GM19193 (cell line): Measurements from ENCODE around the gene MYCBPAP.

Experiments
- POLR2A ChIP-seq: IDR thresholded peaks from 4 replicates; pipeline ENCODE4 v1.6.1; 2011; ENCODE audit not compliant: insufficient read depth, insufficient read length; ENCODE audit errors: extremely low read depth

Gene MYCBPAP, protein sequence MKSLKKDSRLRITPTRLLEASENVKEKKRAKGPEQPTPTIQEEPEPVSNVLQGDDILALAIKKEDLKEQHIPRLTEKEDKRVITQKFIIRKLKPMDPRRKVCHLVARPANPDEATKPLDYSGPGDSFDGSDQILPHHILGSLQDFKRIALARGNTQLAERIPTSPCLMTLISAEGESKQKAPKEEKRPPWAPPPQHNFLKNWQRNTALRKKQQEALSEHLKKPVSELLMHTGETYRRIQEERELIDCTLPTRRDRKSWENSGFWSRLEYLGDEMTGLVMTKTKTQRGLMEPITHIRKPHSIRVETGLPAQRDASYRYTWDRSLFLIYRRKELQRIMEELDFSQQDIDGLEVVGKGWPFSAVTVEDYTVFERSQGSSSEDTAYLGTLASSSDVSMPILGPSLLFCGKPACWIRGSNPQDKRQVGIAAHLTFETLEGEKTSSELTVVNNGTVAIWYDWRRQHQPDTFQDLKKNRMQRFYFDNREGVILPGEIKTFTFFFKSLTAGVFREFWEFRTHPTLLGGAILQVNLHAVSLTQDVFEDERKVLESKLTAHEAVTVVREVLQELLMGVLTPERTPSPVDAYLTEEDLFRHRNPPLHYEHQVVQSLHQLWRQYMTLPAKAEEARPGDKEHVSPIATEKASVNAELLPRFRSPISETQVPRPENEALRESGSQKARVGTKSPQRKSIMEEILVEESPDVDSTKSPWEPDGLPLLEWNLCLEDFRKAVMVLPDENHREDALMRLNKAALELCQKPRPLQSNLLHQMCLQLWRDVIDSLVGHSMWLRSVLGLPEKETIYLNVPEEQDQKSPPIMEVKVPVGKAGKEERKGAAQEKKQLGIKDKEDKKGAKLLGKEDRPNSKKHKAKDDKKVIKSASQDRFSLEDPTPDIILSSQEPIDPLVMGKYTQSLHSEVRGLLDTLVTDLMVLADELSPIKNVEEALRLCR

DNA sequence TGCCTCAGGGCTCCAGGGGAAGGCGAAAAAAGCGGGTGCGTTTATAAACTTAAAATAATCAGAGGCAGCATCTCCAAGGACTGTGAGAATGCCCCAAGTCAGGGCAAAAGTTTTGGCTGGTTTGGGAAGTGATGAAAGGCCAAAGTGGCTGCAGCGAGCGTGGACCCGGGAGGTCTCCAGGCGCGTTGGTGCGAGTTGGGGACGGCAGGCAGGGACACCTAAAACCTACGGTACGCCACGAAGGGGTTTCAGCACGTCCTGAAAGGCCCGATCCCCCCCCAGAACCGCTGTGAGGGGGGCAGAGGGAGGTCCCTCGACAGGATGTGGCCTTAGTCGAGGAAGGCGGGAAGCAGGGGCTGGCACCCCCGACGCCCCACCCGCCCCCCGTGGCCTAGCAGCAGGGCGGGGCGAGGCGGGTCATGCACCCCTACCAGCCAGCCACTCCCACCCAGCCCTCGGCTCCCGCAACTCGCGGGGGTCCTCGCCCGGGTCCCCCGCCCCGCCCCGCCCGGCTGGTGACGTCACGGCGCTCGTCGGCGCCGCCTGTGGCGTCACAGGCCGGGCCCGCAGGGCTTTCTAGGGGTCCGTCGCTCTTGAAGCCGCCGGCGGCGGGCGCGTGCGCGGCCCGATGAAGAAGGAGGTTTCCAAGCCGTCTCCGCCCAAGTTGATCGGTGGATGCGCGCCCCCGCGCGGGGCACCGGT is at the start of gene MYCBPAP:
TSS of gene MYCBPAP (plus strand) at position 569 of the 702 bp plus-strand sequence. CDS start 236 bp downstream, outside the sequence.
- peak; percentile 57 for TF ChIP-seq POLR2A

DNA sequence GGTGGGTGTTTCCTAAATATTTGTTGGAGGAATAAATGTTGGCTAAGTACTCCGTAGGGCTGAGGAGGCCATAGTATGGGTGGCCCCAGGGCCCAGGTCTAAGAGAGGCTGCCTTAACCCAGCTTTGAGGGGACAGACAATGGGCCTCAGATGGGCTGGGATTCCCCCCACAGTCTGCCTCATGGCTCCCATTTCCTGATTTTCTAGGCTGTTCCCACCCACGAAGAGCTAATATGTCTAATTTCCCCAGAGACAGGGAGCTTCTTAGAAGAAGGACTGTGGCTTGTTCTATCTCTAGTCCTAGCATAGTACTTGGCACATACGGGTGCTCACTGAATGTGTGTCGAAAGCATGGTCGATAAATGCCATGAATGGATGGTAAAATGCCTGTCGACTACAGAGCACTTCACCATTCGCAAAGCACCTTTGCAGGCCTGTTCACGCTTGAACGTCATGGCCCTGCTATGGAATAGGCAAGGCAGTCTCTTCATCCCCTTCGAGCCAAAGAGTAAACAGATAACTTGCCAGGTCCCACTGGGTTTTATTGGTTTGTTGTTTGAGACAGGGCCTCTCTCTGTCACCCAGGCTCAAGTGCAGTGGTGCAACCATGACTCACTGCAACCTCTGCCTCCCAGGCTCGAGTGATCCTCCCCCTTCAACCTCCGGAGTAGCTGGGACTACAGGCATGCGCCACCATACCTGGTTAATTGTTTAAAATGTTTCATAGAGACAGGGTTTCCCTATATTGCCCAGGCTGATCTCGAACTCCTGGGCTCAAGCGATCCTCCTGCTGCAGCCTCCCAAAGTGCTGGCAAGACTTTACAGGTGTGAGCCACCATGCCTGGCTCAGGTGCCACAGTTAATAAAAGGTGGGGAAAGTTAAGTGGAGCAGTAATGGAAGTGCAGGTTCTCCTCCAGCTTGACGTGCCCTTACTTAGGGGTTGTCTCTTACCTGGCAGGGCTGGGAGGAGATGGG is 49.2 kb upstream of the MYCBPAP start:
- TF ChIP-seq POLR2A: no peak

DNA sequence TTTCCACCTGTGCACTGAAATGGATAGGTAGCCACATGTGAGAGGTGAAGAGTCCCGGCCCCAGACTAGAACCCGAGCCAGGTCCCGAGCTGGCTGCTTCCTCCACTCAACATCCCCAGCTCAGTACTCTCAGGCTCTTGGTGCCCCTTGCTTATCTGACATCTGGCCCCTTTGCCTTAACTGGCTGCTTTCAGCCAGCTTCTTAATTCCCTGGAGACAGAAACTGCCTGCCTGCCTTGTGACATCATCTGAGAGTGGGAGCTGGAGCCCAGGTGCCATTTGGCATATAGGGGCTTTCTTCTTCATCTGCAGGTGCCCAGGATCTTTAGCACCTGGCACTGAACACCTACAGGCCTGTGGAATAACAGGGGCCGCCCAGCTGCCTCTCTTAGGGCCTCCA is 48.5 kb upstream of the MYCBPAP start:
- no peak for TF ChIP-seq POLR2A

DNA sequence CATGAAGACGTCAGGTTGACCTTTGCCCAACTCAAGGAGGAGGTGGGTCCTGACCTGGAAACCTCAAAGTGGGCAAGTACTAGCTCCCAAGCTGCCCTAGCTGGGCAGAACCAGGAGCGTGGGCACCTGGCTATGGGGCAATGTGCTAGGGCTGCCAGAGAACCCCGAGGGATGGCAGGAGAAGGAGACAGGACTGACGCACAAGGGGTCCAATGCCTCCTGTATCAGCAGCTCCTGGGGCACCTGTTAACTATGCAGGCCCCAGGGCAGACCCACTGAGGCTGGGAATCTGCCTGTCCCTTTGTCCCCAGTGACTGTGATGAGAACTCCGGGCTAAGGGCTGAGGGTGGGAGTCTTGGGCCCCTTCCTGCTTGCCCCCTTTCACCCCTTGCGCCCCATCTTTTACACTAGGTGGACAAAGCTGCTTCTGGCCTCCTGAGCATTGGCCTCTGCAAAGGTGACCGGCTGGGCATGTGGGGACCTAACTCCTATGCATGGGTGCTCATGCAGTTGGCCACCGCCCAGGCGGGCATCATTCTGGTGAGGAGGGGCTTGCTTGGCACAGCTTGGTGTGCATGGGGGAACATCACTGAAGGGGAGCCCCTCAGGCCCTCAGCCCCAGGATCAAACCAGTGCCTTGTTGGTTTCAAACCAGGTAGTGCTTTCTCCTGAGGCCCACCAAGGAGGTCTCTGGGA is 47.3 kb upstream of the MYCBPAP start:
- no peak for TF ChIP-seq POLR2A

DNA sequence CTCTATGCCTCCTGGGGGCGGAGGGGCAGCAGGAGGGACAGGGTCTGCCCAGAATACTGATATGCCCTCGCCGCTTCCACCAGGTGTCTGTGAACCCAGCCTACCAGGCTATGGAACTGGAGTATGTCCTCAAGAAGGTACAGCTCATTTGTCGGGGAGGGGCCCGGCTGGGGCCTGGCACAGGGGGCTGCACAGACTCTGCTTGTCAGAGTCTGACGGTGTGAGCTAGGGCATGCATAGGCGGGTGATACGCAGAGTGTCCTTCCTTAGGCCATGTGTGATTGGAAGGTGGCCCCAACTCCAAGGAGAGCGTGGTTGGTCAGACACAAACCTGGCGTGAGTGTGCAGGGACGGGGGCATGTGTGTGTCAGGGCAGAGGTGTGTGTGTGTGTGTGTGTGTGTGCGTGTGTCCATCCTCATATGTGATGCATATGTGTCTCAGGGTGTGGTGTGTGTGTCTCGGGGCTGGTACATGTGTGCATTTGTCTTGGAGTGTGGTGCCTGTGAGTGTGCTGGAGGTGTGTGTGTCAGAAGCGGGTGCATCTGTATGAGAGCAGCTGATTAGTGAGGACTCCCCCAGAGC is 46.6 kb upstream of the MYCBPAP start:
- no peak for TF ChIP-seq POLR2A

DNA sequence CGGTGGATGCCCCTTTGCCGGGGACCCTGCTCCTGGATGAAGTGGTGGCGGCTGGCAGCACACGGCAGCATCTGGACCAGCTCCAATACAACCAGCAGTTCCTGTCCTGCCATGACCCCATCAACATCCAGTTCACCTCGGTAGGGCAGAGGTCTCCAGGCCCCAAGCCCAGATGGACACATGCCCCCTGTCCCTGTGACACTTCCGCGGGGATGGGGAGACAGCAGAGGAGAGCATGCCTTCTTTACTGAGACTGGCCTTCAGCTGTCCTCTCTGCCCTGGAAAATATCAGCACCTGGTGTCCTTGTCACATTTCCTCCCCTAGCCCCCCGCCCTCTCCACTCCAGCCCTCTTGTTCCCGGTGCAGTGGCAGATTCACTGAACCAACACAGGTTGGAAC is 45.8 kb upstream of the MYCBPAP start:
- TF ChIP-seq POLR2A: no peak

DNA sequence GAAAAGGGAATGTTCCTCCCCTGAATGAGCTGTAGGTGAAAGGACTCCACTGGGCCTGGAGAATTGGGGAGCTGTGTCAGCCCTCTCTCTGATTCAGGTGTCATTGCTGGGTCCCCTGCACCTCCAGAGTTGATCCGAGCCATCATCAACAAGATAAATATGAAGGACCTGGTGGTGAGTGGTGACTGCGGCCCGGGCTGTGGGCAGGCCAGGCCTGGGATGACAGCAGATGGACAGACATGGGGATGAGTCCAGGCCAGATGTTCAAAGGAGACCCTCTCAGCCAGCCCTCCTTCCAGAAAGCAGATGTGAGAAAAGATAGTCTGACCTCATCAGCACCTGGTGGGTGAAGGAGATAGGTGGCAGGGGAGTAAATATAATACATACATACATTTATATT is 44.1 kb upstream of the MYCBPAP start:
- no peak for TF ChIP-seq POLR2A

DNA sequence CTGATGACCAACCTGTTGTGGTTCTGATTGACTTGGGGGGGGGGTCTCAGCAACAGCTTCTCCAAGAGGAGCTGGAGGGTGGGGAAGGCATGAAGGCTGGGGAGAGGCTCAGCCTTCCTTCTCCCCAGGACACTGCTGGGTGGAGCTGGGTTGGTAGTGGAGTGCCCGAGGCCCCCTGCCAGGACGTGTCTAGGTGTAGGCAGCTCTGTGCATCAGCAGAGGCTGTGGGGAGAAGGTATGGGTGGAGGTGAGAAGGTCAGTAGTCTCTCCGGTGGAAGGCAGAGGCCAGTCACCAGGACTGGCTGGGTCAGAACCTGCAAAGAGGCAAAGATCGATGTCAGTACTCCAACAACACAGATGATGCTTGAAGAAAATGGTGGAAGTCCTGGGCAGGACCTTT is 43.5 kb upstream of the MYCBPAP start:
- no peak for TF ChIP-seq POLR2A

DNA sequence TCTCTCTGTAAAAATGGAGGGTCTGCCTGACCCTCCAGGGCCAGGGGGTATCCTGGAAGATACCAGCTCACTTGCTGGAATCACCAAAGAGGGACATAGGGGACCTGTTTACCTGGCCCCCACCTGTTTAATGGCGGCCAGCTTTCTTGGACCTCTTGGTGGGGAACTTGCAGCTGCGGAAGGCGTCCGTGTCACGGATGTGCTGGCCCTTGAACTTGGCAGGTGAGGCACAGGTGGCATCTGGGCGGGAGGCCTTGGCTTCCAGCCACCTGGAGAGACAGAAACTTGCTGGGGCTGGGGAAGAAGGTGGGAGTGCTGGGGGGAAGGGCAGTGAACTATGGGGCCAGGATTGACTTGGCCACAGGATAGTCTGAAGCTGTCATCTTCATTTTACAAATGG is 43.1 kb upstream of the MYCBPAP start:
- TF ChIP-seq POLR2A: no peak

DNA sequence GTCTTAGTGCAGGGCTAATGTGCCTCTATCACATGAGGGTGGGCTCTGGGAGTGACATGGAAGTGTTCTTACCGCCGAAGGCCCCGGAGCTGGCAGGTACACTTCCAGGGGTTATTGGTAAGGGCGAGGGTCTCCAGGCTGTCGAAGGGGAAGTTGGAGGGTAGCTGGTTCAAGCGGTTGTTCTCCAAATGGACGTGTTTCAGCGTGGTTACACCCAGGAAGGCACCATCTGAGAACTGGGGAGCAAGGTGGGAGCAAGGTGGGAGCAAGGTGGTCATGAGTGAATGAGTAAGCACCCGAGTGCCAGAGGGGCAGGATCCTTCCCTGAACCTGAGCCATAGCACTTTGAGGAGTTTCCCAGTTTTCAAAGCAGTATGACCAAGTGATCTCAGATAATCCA is 42.6 kb upstream of the MYCBPAP start:
- TF ChIP-seq POLR2A: no peak

DNA sequence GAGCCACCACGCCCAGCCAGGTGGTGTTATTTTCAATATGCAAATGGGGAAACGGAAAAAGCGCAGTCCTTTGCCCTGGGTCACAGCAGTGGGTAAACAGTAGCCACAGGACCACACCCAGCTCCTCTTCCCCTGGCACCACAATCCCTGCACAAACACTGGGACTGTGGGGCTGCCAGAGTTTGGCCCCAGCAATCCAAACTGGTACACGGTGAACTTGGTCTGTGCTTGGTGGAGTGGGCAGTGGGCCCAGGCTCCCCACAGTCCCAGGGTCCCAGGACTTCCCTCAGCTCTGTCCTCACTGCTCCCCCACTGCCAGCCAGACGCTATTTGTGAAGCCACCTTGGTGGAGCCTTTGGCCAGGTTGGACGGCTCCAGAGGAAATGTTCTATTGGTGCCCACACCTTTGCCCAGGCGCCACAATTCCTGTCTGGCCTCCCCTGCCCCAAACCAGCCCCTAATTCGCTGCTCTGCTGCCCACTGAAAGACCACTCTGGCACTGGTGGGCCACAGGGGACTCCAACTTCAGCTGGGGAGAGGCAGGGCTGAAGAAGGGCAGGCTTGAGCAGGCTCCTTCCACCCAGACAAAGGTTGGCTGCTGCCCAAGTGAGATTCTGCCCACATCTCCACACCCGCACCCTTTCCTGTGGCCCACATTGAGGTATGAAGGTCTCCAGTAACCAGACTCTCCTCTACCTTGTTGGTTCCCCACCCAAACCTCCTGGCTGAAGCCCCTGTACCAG is 41.7 kb upstream of the MYCBPAP start:
- no peak for TF ChIP-seq POLR2A

DNA sequence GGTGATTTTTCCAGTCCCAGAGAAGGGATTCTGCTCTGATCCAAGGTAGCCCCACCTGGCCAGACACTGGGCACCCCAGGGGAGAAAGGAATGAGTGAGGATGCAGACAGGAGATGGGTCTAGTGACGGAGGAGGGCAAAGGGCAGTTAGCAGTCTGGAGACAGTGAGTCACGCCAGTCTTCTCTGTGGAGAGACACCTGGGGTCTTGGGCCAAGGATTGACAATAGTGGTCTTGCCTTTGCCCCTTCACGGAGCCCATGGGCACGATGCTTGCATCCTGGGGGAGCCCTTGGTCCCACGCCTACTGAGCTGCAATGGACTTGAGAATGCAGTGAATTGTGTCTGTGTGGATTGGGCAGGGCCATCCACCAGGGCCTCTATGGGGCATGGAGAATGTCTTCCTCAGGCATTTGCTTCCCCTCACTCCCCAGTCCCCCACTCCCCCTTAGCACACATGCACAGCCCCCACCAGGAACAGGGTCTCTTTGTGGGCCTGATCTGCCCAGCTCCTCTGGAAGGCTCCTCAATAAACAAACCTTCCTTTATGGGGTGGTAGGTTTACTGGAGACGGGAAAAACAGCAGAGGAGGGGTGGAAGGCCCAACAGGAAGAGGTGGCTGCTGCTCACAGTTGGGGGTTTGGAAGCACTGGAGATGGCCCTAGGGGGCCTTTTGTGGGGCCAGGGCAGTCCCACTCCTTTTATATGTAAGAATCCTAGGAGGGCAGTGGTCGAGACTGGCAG is 41.0 kb upstream of the MYCBPAP start:
- TF ChIP-seq POLR2A: no peak
